ENCODE measurements around the gene ZDHHC14.

GRCh38 chr6:157528931-157529653, 148.1 kb downstream of the ZDHHC14 start:
- no peak for TF ChIP-seq CTCF (IDR thresholded peaks at IDR 0.05; ENCODE audit: low read depth, low read length)
- no peak for TF ChIP-seq MAX (IDR thresholded peaks at IDR 0.05; ENCODE audit: low read depth, low read length)
- TF ChIP-seq POLR2A (IDR thresholded peaks at IDR 0.05; ENCODE audit: extremely low read depth, insufficient read length): no peak
- no peak; the same call in 1 of the 2 replicates for TF ChIP-seq MYC (IDR thresholded peaks at IDR 0.05; ENCODE audit: low read depth, low read length)

All from NB4 (cell line).